Colonic mucosa (tissue), 4 donors: ENCODE data around the gene FIGN. TPM values are rescaled to one million over a fixed set of nuclear protein-coding genes. Genes with fewer than 3 reads are reported as not detected.

Source experiments
- DNase-seq: peaks from one replicate; pipeline ENCODE4 v3.0.0-alpha.2; 2020
- H3K27ac ChIP-seq: fragments of 200-600 bp; one replicate; pipeline ENCODE4 v1.8.0; 2021
- H3K27me3 ChIP-seq: fragments of 200-600 bp; one replicate; pipeline ENCODE4 v1.8.0; 2021
- H3K36me3 ChIP-seq: fragments of 200-600 bp; one replicate; pipeline ENCODE4 v1.8.0; 2021
- H3K4me1 ChIP-seq: fragments of 200-600 bp; one replicate; pipeline ENCODE4 v1.8.0; 2021; ENCODE audit warnings: mild to moderate bottlenecking
- H3K4me3 ChIP-seq: fragments of 200-600 bp; one replicate; pipeline ENCODE4 v1.8.0; 2021
- H3K9ac ChIP-seq, 2 donors: one replicate each; pipeline ENCODE4 v1.7.0; 2013; ENCODE audit warnings: control low read depth in 2 of 2, low read depth in 2 of 2, low read length in 2 of 2
- H3K9me3 ChIP-seq: fragments of 200-600 bp; one replicate; pipeline ENCODE4 v1.8.0; 2021
- intact Hi-C: fragments of 100-400 bp; cut with DNase I; formaldehyde crosslinking; loops from one replicate; pipeline ENCODE4 v1.14.1; 2022
- total RNA-seq, 2 donors: library from RNA; stranded (reverse); fragmentation: NEBNext Ultra II Directional in 1 of 2; extraction: Animal tissue kit (Norgen Biotek cat#: 25700) in 1 of 2; gene quantifications; one replicate each; pipeline ENCODE4 v1.2.1, GENCODE V29; 2021
- TF ChIP-seq, protein P1 (sequence below): fragments of 200-600 bp; IDR thresholded peaks from one replicate; pipeline ENCODE4 v1.8.0; 2022; ENCODE audit warnings: antibody characterized with exemption, mild to moderate bottlenecking
- donor health status: healthy.
- donor health status: DM: no; HTN: no; CAD: no.
- donor health status: DM: no; HTN: no; CAD: no.

The FIGN gene
- total RNA-seq, 2 donors from 2014 or later: 0.58 to 0.89 TPM

DNA sequence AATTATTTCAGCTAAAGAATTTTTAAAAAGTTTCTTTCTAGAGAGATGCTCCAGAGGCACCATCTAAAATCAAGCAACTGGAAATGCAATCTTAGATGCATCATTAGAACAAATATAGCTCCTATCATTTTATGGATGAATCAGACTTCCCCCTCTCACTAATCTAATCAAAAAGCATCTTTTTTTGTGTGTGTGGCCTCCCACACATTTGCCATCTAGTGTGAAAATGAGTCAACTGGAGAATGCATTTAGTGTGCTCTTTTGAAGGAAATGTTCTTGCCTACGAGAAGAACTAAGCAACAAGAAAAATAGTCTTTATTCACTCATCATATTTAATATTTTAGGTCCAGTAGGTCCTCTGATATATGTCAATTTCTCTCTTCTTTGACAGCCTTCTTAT lies 39.5 kb upstream of the FIGN start:
- no peaks in the 10 kb centered on the region for H3K36me3 ChIP-seq
- H3K4me1 ChIP-seq: no peaks in the 10 kb centered on the region
- H3K4me3 ChIP-seq: no peak overlapping the region
- no peaks in the 10 kb centered on the region for H3K27me3 ChIP-seq
- intact Hi-C loops: no loop called here
- DNase-seq: no peak
- H3K27ac ChIP-seq: no peak overlapping the region
- H3K9ac ChIP-seq: no peak overlapping the region
- H3K9me3 ChIP-seq: no peaks in the 10 kb centered on the region
- TF ChIP-seq, protein P1, sequence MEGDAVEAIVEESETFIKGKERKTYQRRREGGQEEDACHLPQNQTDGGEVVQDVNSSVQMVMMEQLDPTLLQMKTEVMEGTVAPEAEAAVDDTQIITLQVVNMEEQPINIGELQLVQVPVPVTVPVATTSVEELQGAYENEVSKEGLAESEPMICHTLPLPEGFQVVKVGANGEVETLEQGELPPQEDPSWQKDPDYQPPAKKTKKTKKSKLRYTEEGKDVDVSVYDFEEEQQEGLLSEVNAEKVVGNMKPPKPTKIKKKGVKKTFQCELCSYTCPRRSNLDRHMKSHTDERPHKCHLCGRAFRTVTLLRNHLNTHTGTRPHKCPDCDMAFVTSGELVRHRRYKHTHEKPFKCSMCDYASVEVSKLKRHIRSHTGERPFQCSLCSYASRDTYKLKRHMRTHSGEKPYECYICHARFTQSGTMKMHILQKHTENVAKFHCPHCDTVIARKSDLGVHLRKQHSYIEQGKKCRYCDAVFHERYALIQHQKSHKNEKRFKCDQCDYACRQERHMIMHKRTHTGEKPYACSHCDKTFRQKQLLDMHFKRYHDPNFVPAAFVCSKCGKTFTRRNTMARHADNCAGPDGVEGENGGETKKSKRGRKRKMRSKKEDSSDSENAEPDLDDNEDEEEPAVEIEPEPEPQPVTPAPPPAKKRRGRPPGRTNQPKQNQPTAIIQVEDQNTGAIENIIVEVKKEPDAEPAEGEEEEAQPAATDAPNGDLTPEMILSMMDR: no peak

DNA sequence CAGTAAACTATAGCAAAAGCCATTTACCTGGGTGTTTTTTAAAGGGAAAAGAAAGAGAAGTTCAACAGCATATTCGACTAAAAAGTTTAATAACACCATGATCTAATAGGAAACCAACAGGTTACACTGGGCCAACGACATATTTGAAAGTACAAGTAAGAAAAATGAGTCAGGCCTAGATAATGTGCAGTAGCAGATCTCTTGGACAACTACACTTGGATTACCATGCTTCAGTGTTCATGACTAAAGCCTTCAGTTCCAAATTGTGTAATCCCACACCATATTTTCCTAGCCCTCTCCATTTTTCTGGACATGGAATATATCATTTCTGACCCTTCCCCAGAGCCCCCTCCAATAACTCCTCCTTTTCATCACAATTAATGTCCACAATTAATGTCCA lies 39.1 kb upstream of the FIGN start:
- H3K4me1 ChIP-seq: no peaks in the 10 kb centered on the region
- no peaks in the 10 kb centered on the region for H3K36me3 ChIP-seq
- no peaks in the 10 kb centered on the region for H3K27me3 ChIP-seq
- intact Hi-C loops: no loop called here
- H3K9ac ChIP-seq: no peak overlapping the region
- no peaks in the 10 kb centered on the region for H3K9me3 ChIP-seq
- TF ChIP-seq, protein P1: no peak
- DNase-seq: no peak
- no peak overlapping the region for H3K27ac ChIP-seq
- H3K4me3 ChIP-seq: no peak overlapping the region

DNA sequence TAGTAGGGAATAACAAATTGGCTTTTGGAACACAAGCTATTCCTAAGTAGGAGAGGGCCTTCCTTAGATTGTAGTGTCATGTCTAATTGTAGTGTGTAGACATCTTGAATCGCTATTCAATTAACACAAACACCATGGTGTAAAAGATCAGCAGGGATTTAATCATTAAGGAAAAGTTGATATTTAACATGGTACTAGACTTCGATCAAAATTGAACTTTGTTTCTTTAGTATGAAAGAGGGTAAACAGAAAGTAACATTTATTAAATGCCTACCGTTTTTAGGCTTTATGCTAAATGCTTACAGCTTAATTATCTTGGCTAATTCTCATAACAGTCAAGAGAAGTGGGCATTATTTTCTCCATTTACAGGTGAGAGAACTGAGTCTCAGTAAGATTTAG lies 37.5 kb upstream of the FIGN start:
- intact Hi-C loops: no loop called here
- no peak overlapping the region for H3K27ac ChIP-seq

DNA sequence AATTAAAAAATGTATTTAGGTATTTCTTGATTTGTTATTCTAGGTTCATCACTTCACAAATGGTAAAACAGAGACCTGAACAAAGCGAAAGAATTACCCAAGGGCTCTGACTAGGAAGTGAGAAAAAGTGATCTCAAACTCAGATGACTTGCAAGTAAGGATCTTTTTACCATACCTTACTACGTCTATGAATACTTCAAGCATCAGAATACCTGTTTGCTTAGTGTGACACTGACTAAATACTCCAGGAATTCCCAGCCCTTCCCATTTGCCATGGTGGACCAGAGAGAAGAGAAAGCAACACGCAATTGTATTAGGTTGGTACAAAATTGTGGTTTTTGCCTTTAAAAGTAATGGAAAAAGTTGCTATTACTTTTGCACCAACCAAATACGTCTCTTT lies 35.8 kb upstream of the FIGN start:
- no peak overlapping the region for H3K9ac ChIP-seq
- no peaks in the 10 kb centered on the region for H3K9me3 ChIP-seq
- H3K36me3 ChIP-seq: no peaks in the 10 kb centered on the region
- no peak overlapping the region for H3K4me3 ChIP-seq
- TF ChIP-seq, protein P1: no peak
- H3K4me1 ChIP-seq: no peaks in the 10 kb centered on the region
- H3K27me3 ChIP-seq: no peaks in the 10 kb centered on the region
- no peak overlapping the region for H3K27ac ChIP-seq
- intact Hi-C loops: no loop called here
- no peak for DNase-seq

More for the DNA sequence above, 37.5 kb upstream of the FIGN start:
- no peak overlapping the region for H3K9ac ChIP-seq
- H3K4me3 ChIP-seq: no peak overlapping the region
- no peaks in the 10 kb centered on the region for H3K4me1 ChIP-seq
- no peak for DNase-seq
- H3K27me3 ChIP-seq: no peaks in the 10 kb centered on the region
- H3K36me3 ChIP-seq: no peaks in the 10 kb centered on the region
- no peaks in the 10 kb centered on the region for H3K9me3 ChIP-seq
- TF ChIP-seq, protein P1: no peak

DNA sequence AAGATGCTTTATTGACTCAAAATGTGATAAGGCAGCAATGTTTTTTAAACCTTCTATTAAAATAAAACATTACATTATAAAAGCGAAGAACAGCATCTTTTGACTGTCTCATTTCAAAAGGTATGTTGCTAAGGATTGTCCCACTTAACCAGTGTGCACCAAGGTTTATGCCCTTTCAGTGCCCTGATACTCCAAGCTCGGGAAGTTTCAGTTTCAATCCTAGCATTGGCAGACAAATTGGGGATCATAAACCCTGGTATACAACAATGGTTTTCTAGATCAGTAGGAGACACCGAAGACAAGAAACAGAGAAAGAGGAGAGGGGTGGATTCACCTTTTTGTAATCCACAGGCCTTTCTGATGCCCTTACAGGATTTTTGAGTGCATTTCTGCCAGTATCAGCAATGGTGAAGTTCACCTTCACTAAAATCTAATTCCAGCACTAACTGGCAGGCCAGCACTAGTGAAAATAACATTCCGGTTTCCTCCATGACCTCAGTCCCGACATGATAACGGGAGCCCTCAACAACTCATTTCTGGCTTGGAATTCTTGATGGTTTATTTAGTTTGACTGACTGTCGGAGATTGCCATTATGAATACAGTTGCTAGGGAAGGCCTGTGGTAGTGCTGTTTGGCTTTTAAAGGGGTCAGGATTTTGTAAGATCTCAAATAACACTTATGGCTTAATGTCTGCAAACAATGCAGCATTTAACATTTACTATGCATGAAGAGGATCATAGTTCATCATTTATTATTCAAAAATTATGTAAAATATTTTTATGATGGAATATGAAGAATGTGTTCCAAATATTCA lies 33.3 kb upstream of the FIGN start:
- Histone ChIP-seq H3K9ac (no peak overlapping the region), H3K36me3 (no peaks in the 10 kb centered on the region), H3K27ac (no peak overlapping the region), H3K4me3 (no peak overlapping the region), H3K27me3 (no peaks in the 10 kb centered on the region), H3K9me3 (no peaks in the 10 kb centered on the region), H3K4me1 (no peaks in the 10 kb centered on the region)
- TF ChIP-seq, protein P1: no peak
- no peak for DNase-seq
- intact Hi-C loops: no loop called here
